Measurements from ENCODE around the gene GEMIN5. TPM values are rescaled to one million over a fixed set of nuclear protein-coding genes. Genes with fewer than 3 reads are reported as not detected.
"Not testable (repeated sequence)": the region's sequence is repeated elsewhere in the genome, so short reads cannot be mapped to it uniquely, and the experiment has no call there.

GEMIN5 gene
- total RNA-seq: 10 to 100 TPM; 31.7 to 43.3 (median 40.3) TPM

- no peaks in the 10 kb centered on the region for H3K9me3 Mint-ChIP-seq
- no peaks in the 10 kb centered on the region for H3K27me3 Mint-ChIP-seq (ENCODE audit: low read depth)
- peaks cover 17% of the 10 kb centered on the region for H3K36me3 Mint-ChIP-seq (ENCODE audit: insufficient read depth)
- peak within 1 kb of the TSS; percentile 93 for H3K4me3 Mint-ChIP-seq
- peak; percentile 90 to 92 for ATAC-seq
- peak; percentile 78 for DNase-seq
- H3K4me1 Mint-ChIP-seq (ENCODE audit: low read depth): peaks cover 44% of the 10 kb centered on the region
Observed at GRCh38 chr5:154937718-154938466, at the start of gene GEMIN5. TSS of gene GEMIN5 (minus strand) at chr5:154938211. CDS start at chr5:154938133, 78 bp downstream.

GRCh38 chr5:154986151-154986550 is 48.1 kb upstream of the GEMIN5 start:
- DNase-seq (no peak), ATAC-seq (no peak)
- no peaks in the 10 kb centered on the region for H3K4me1 Mint-ChIP-seq (ENCODE audit: low read depth)
- no peak overlapping the region for H3K4me3 Mint-ChIP-seq
- peaks cover 20% of the 10 kb centered on the region for H3K27me3 Mint-ChIP-seq (ENCODE audit: low read depth)
- H3K9me3 Mint-ChIP-seq: no peaks in the 10 kb centered on the region
- H3K36me3 Mint-ChIP-seq (ENCODE audit: insufficient read depth): no peaks in the 10 kb centered on the region

- DNase-seq (no peak), ATAC-seq (no peak)
- H3K36me3 Mint-ChIP-seq (ENCODE audit: insufficient read depth): no peaks in the 10 kb centered on the region
- no peaks in the 10 kb centered on the region for H3K4me1 Mint-ChIP-seq (ENCODE audit: low read depth)
- H3K27me3 Mint-ChIP-seq (ENCODE audit: low read depth): peaks cover 17% of the 10 kb centered on the region
- no peaks in the 10 kb centered on the region for H3K9me3 Mint-ChIP-seq
- H3K4me3 Mint-ChIP-seq: no peak overlapping the region
Observed at GRCh38 chr5:154984946-154985516, 47.0 kb upstream of the GEMIN5 start.

- ATAC-seq; H3K4me1 Mint-ChIP-seq (ENCODE audit: low read depth); H3K4me3 Mint-ChIP-seq; H3K27me3 Mint-ChIP-seq (ENCODE audit: low read depth); H3K9me3 Mint-ChIP-seq; H3K36me3 Mint-ChIP-seq (ENCODE audit: insufficient read depth); DNase-seq: not testable (repeated sequence)
Observed at GRCh38 chr5:154978294-154978693, 40.3 kb upstream of the GEMIN5 start.

- ATAC-seq (peak in 1 of 2 donors; percentile 52), DNase-seq (no peak)
- Mint-ChIP-seq H3K9me3 (no peaks in the 10 kb centered on the region), H3K4me1 (ENCODE audit: low read depth) (no peaks in the 10 kb centered on the region), H3K27me3 (ENCODE audit: low read depth) (no peaks in the 10 kb centered on the region), H3K4me3 (no peak overlapping the region), H3K36me3 (ENCODE audit: insufficient read depth) (peaks cover 5% of the 10 kb centered on the region)
Observed at GRCh38 chr5:154977409-154977808, 39.4 kb upstream of the GEMIN5 start.

GRCh38 chr5:154976082-154976481 is 38.1 kb upstream of the GEMIN5 start:
- H3K9me3 Mint-ChIP-seq; DNase-seq; H3K27me3 Mint-ChIP-seq (ENCODE audit: low read depth); H3K36me3 Mint-ChIP-seq (ENCODE audit: insufficient read depth); H3K4me3 Mint-ChIP-seq; ATAC-seq; H3K4me1 Mint-ChIP-seq (ENCODE audit: low read depth): not testable (repeated sequence)

- Mint-ChIP-seq H3K36me3 (ENCODE audit: insufficient read depth) (peaks cover 16% of the 10 kb centered on the region), H3K4me3 (no peak overlapping the region), H3K27me3 (ENCODE audit: low read depth) (no peaks in the 10 kb centered on the region), H3K9me3 (no peaks in the 10 kb centered on the region), H3K4me1 (ENCODE audit: low read depth) (no peaks in the 10 kb centered on the region)
- DNase-seq (no peak), ATAC-seq (no peak)
Observed at GRCh38 chr5:154972476-154973080, 34.6 kb upstream of the GEMIN5 start.

GRCh38 chr5:154971501-154971900 is 33.5 kb upstream of the GEMIN5 start:
- Mint-ChIP-seq H3K36me3 (ENCODE audit: insufficient read depth) (peaks cover 19% of the 10 kb centered on the region), H3K27me3 (ENCODE audit: low read depth) (no peaks in the 10 kb centered on the region), H3K4me1 (ENCODE audit: low read depth) (no peaks in the 10 kb centered on the region), H3K4me3 (no peak overlapping the region), H3K9me3 (no peaks in the 10 kb centered on the region)
- ATAC-seq: no peak
- DNase-seq: no peak

GRCh38 chr5:154970759-154971158 is 32.7 kb upstream of the GEMIN5 start:
- Mint-ChIP-seq H3K4me1 (ENCODE audit: low read depth) (no peaks in the 10 kb centered on the region), H3K9me3 (no peaks in the 10 kb centered on the region), H3K4me3 (no peak overlapping the region), H3K27me3 (ENCODE audit: low read depth) (no peaks in the 10 kb centered on the region), H3K36me3 (ENCODE audit: insufficient read depth) (peaks cover 25% of the 10 kb centered on the region)
- no peak for DNase-seq
- no peak for ATAC-seq

GRCh38 chr5:154968953-154969352 is 30.9 kb upstream of the GEMIN5 start:
- H3K9me3 Mint-ChIP-seq: no peaks in the 10 kb centered on the region
- peaks cover 1% of the 10 kb centered on the region for H3K4me1 Mint-ChIP-seq (ENCODE audit: low read depth)
- H3K36me3 Mint-ChIP-seq (ENCODE audit: insufficient read depth): peaks cover 26% of the 10 kb centered on the region
- DNase-seq (no peak), ATAC-seq (no peak)
- H3K27me3 Mint-ChIP-seq (ENCODE audit: low read depth): no peaks in the 10 kb centered on the region
- no peak overlapping the region for H3K4me3 Mint-ChIP-seq

GRCh38 chr5:154967421-154968024 is 29.5 kb upstream of the GEMIN5 start:
- peaks cover 33% of the 10 kb centered on the region for H3K36me3 Mint-ChIP-seq (ENCODE audit: insufficient read depth)
- no peak overlapping the region for H3K4me3 Mint-ChIP-seq
- DNase-seq: no peak
- peaks cover 1% of the 10 kb centered on the region for H3K4me1 Mint-ChIP-seq (ENCODE audit: low read depth)
- H3K27me3 Mint-ChIP-seq (ENCODE audit: low read depth): no peaks in the 10 kb centered on the region
- ATAC-seq: no peak
- no peaks in the 10 kb centered on the region for H3K9me3 Mint-ChIP-seq

- DNase-seq (no peak), ATAC-seq (no peak)
- no peak overlapping the region for H3K4me3 Mint-ChIP-seq
- H3K9me3 Mint-ChIP-seq: no peaks in the 10 kb centered on the region
- no peaks in the 10 kb centered on the region for H3K27me3 Mint-ChIP-seq (ENCODE audit: low read depth)
- H3K4me1 Mint-ChIP-seq (ENCODE audit: low read depth): peaks cover 1% of the 10 kb centered on the region
- peaks cover 36% of the 10 kb centered on the region for H3K36me3 Mint-ChIP-seq (ENCODE audit: insufficient read depth)
Observed at GRCh38 chr5:154966874-154967273, 28.9 kb upstream of the GEMIN5 start.

GRCh38 chr5:154966081-154966841 is 28.2 kb upstream of the GEMIN5 start:
- H3K36me3 Mint-ChIP-seq (ENCODE audit: insufficient read depth): peaks cover 34% of the 10 kb centered on the region
- no peaks in the 10 kb centered on the region for H3K9me3 Mint-ChIP-seq
- ATAC-seq: no peak
- no peak overlapping the region for H3K4me3 Mint-ChIP-seq
- DNase-seq: no peak
- H3K27me3 Mint-ChIP-seq (ENCODE audit: low read depth): no peaks in the 10 kb centered on the region
- peaks cover 1% of the 10 kb centered on the region for H3K4me1 Mint-ChIP-seq (ENCODE audit: low read depth)

GRCh38 chr5:154962494-154962893 is 24.5 kb upstream of the GEMIN5 start:
- Mint-ChIP-seq H3K9me3 (no peaks in the 10 kb centered on the region), H3K27me3 (ENCODE audit: low read depth) (no peaks in the 10 kb centered on the region), H3K4me3 (no peak overlapping the region), H3K4me1 (ENCODE audit: low read depth) (peaks cover 1% of the 10 kb centered on the region), H3K36me3 (ENCODE audit: insufficient read depth) (peaks cover 37% of the 10 kb centered on the region)
- DNase-seq (no peak), ATAC-seq (no peak)
